ENCODE measurements around the gene PLA2G4F. TPM values are rescaled to one million over a fixed set of nuclear protein-coding genes. Genes with fewer than 3 reads are reported as not detected.

The PLA2G4F gene
- total RNA-seq, 1 experiment from 2014 or later: not detected

DNA sequence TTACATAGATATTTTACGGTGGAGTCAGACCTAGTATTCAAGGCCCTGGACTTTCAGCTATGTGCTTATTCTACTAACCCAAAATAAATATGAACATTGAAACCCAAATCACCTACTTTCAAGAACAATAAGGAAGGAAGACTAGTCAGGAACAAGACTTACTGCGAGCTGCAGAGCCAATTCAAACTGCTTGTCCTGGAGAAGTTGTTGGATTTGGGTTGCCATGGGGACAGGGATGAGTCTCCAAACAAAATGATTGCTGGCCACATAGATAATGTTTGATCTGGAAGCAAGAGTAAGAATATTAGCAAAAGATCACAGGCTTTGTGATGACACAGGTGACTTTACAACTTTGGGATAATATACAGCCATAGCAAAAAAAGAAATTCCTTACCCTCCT, 21.6 kb upstream of the PLA2G4F start:
- Histone ChIP-seq H3K27ac (ENCODE audit: low read length) (no peak overlapping the region), H3K4me3 (ENCODE audit: low read length) (no peak overlapping the region), H3K4me1 (ENCODE audit: low read length) (no peaks in the 10 kb centered on the region), H3K9me3 (ENCODE audit: low read length) (no peaks in the 10 kb centered on the region), H3K79me2 (ENCODE audit: low read length) (no peaks in the 10 kb centered on the region), H3K36me3 (ENCODE audit: insufficient read depth, low read length) (peaks cover 39% of the 10 kb centered on the region), H3K27me3 (ENCODE audit: low read length) (no peaks in the 10 kb centered on the region), H3K9me2 (replicated peaks; ENCODE audit: insufficient read depth, low read length) (no peaks in the 10 kb centered on the region), H4K20me1 (ENCODE audit: insufficient read depth, low read depth, low read length) (no peaks in the 10 kb centered on the region), H2AFZ (ENCODE audit: low read length) (no peak overlapping the region), H3K9ac (ENCODE audit: low read length) (no peak overlapping the region), H3K4me2 (ENCODE audit: low read depth, low read length, poor library complexity, severe bottlenecking) (no peak overlapping the region)
- no peak for DNase-seq

- Histone ChIP-seq H3K4me3 (ENCODE audit: low read length) (no peak overlapping the region), H3K27ac (ENCODE audit: low read length) (no peak overlapping the region), H3K27me3 (ENCODE audit: low read length) (no peaks in the 10 kb centered on the region), H2AFZ (ENCODE audit: low read length) (no peak overlapping the region), H3K9me3 (ENCODE audit: low read length) (no peaks in the 10 kb centered on the region), H3K4me2 (ENCODE audit: low read depth, low read length, poor library complexity, severe bottlenecking) (no peak overlapping the region), H3K4me1 (ENCODE audit: low read length) (no peaks in the 10 kb centered on the region), H3K36me3 (ENCODE audit: insufficient read depth, low read length) (peaks cover 40% of the 10 kb centered on the region), H3K9me2 (replicated peaks; ENCODE audit: insufficient read depth, low read length) (no peaks in the 10 kb centered on the region), H3K9ac (ENCODE audit: low read length) (no peak overlapping the region), H3K79me2 (ENCODE audit: low read length) (no peaks in the 10 kb centered on the region), H4K20me1 (ENCODE audit: insufficient read depth, low read depth, low read length) (no peaks in the 10 kb centered on the region)
- DNase-seq: no peak
Observed at GRCh38 chr15:42175671-42176070, 19.2 kb upstream of the PLA2G4F start.

GRCh38 chr15:42172475-42172874, 16.0 kb upstream of the PLA2G4F start:
- no peaks in the 10 kb centered on the region for H3K4me1 ChIP-seq (ENCODE audit: low read length)
- no peak overlapping the region for H3K9ac ChIP-seq (ENCODE audit: low read length)
- H3K27ac ChIP-seq (ENCODE audit: low read length): no peak overlapping the region
- no peak for DNase-seq
- H3K9me2 ChIP-seq (replicated peaks; ENCODE audit: insufficient read depth, low read length): no peaks in the 10 kb centered on the region
- no peaks in the 10 kb centered on the region for H4K20me1 ChIP-seq (ENCODE audit: insufficient read depth, low read depth, low read length)
- no peaks in the 10 kb centered on the region for H3K9me3 ChIP-seq (ENCODE audit: low read length)
- no peaks in the 10 kb centered on the region for H3K27me3 ChIP-seq (ENCODE audit: low read length)
- no peak overlapping the region for H2AFZ ChIP-seq (ENCODE audit: low read length)
- H3K4me2 ChIP-seq (ENCODE audit: low read depth, low read length, poor library complexity, severe bottlenecking): no peak overlapping the region
- H3K36me3 ChIP-seq (ENCODE audit: insufficient read depth, low read length): peaks cover 32% of the 10 kb centered on the region
- no peaks in the 10 kb centered on the region for H3K79me2 ChIP-seq (ENCODE audit: low read length)
- H3K4me3 ChIP-seq (ENCODE audit: low read length): no peak overlapping the region

DNA sequence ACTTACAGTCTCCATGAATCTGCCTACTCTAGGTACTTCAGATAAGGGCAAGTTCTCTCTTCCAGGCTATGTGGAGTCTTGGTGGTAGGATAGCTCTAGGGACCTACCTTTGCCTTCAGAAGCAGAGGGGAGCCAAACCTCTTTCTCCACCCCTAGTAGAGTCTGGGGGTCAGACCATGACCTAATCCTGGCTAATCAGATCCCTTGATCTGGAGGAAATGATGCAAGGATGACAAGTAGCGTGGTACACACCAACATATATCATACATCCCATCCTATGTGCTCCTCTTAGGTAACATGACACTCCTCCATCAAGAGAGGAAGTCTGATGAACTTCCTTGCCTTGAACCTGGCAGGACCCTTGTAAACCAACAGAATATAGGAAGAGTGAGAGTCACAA, 15.4 kb upstream of the PLA2G4F start:
- Histone ChIP-seq H3K36me3 (ENCODE audit: insufficient read depth, low read length) (peaks cover 35% of the 10 kb centered on the region), H2AFZ (ENCODE audit: low read length) (no peak overlapping the region), H3K9me2 (replicated peaks; ENCODE audit: insufficient read depth, low read length) (no peaks in the 10 kb centered on the region), H3K9me3 (ENCODE audit: low read length) (no peaks in the 10 kb centered on the region), H3K4me2 (ENCODE audit: low read depth, low read length, poor library complexity, severe bottlenecking) (no peak overlapping the region), H3K27me3 (ENCODE audit: low read length) (no peaks in the 10 kb centered on the region), H4K20me1 (ENCODE audit: insufficient read depth, low read depth, low read length) (no peaks in the 10 kb centered on the region), H3K9ac (ENCODE audit: low read length) (no peak overlapping the region), H3K4me1 (ENCODE audit: low read length) (no peaks in the 10 kb centered on the region), H3K79me2 (ENCODE audit: low read length) (no peaks in the 10 kb centered on the region), H3K27ac (ENCODE audit: low read length) (no peak overlapping the region), H3K4me3 (ENCODE audit: low read length) (no peak overlapping the region)
- no peak for DNase-seq

DNA sequence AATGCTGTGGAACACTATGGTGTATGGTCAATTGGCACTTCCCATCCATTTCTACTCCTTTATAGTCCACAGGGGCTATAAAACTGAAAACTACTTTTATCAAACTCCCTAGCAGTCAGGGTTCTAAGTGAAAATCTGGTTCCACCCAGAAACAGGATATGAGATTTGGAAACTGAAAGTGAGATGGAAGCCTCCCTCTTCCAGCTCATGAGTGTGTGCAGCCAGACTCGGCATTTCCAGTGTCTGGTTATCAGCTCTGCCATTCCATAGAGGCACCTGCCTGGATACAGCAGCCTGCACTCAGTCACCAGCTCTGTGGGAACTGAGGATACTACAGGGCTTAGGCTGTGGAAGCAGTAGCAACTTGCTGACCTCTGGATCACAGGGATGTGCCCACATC, 14.7 kb upstream of the PLA2G4F start:
- Histone ChIP-seq H3K4me3 (ENCODE audit: low read length) (no peak overlapping the region), H4K20me1 (ENCODE audit: insufficient read depth, low read depth, low read length) (no peaks in the 10 kb centered on the region), H3K9me2 (replicated peaks; ENCODE audit: insufficient read depth, low read length) (no peaks in the 10 kb centered on the region), H3K36me3 (ENCODE audit: insufficient read depth, low read length) (peaks cover 40% of the 10 kb centered on the region), H3K4me1 (ENCODE audit: low read length) (no peaks in the 10 kb centered on the region), H3K27me3 (ENCODE audit: low read length) (no peaks in the 10 kb centered on the region), H3K9me3 (ENCODE audit: low read length) (no peaks in the 10 kb centered on the region), H3K27ac (ENCODE audit: low read length) (no peak overlapping the region), H3K9ac (ENCODE audit: low read length) (no peak overlapping the region), H2AFZ (ENCODE audit: low read length) (no peak overlapping the region), H3K4me2 (ENCODE audit: low read depth, low read length, poor library complexity, severe bottlenecking) (no peak overlapping the region), H3K79me2 (ENCODE audit: low read length) (no peaks in the 10 kb centered on the region)
- DNase-seq: no peak

DNA sequence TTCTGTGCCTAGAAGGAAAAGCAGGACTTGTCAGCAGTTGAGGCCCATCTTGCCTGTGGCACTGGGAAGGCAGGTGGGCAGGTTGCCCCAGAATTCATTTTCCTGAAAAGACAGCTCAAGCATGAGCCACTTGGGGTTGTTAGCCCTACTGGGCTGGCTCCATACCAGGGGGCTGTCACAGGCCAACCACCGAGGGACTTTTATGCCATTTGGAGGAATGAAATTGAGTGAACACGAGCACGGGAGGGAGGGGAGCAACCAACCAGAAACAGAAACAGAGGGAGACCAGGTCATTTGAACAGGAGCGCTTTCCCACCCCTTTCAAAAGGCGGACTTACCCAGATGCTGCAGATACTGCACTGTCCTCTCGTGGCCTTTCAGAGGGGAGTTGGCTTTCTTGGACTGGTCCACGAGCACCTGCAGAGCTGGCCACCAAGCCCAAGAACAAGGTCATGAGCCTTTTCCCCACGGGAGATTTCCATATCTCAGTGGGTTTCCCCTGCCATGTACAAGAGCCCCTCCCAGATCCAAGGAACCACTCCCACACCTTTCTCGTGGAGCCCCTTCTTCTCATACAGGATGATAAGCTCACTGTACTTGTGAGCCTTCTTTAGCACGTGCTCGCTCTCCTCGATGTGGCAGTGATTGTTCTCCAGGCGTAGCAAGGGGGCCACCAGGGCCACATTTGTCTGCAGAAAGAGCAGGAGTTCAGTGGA, 9.9 kb upstream of the PLA2G4F start:
- no peak overlapping the region for H3K9ac ChIP-seq (ENCODE audit: low read length)
- no peaks in the 10 kb centered on the region for H3K79me2 ChIP-seq (ENCODE audit: low read length)
- H3K4me2 ChIP-seq (ENCODE audit: low read depth, low read length, poor library complexity, severe bottlenecking): no peak overlapping the region
- H3K9me2 ChIP-seq (replicated peaks; ENCODE audit: insufficient read depth, low read length): no peaks in the 10 kb centered on the region
- no peaks in the 10 kb centered on the region for H3K27me3 ChIP-seq (ENCODE audit: low read length)
- no peak overlapping the region for H3K27ac ChIP-seq (ENCODE audit: low read length)
- H4K20me1 ChIP-seq (ENCODE audit: insufficient read depth, low read depth, low read length): no peaks in the 10 kb centered on the region
- no peak overlapping the region for H2AFZ ChIP-seq (ENCODE audit: low read length)
- no peak for DNase-seq
- no peaks in the 10 kb centered on the region for H3K4me1 ChIP-seq (ENCODE audit: low read length)
- H3K4me3 ChIP-seq (ENCODE audit: low read length): no peak overlapping the region
- no peaks in the 10 kb centered on the region for H3K9me3 ChIP-seq (ENCODE audit: low read length)
- H3K36me3 ChIP-seq (ENCODE audit: insufficient read depth, low read length): peaks cover 47% of the 10 kb centered on the region

DNA sequence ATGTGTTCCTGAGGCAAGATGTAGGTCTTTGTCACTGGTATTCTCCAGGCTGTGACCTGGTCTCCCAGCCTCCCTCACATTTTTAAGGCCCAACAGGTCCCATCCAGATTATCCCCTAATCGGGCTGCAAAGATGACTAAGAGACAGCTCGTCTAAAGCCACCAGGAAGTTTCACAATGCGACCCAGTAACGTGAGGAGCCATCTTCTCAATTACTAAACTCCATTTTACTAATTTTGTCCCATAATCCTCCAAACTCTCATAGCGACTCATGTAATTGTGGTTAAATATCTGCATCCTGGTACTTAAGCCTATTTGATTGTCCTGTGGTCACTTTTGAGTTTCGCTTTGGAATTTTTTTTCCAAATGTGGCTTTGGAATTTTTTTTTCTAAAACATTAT, 8.7 kb upstream of the PLA2G4F start:
- H3K36me3 ChIP-seq (ENCODE audit: insufficient read depth, low read length): peaks cover 49% of the 10 kb centered on the region
- H2AFZ ChIP-seq (ENCODE audit: low read length): no peak overlapping the region
- no peaks in the 10 kb centered on the region for H3K9me3 ChIP-seq (ENCODE audit: low read length)
- no peak overlapping the region for H3K9ac ChIP-seq (ENCODE audit: low read length)
- no peaks in the 10 kb centered on the region for H4K20me1 ChIP-seq (ENCODE audit: insufficient read depth, low read depth, low read length)
- no peak overlapping the region for H3K4me2 ChIP-seq (ENCODE audit: low read depth, low read length, poor library complexity, severe bottlenecking)
- H3K27me3 ChIP-seq (ENCODE audit: low read length): no peaks in the 10 kb centered on the region
- no peak for DNase-seq
- H3K9me2 ChIP-seq (replicated peaks; ENCODE audit: insufficient read depth, low read length): no peaks in the 10 kb centered on the region
- no peak overlapping the region for H3K4me3 ChIP-seq (ENCODE audit: low read length)
- no peaks in the 10 kb centered on the region for H3K4me1 ChIP-seq (ENCODE audit: low read length)
- no peak overlapping the region for H3K27ac ChIP-seq (ENCODE audit: low read length)
- no peaks in the 10 kb centered on the region for H3K79me2 ChIP-seq (ENCODE audit: low read length)

DNA sequence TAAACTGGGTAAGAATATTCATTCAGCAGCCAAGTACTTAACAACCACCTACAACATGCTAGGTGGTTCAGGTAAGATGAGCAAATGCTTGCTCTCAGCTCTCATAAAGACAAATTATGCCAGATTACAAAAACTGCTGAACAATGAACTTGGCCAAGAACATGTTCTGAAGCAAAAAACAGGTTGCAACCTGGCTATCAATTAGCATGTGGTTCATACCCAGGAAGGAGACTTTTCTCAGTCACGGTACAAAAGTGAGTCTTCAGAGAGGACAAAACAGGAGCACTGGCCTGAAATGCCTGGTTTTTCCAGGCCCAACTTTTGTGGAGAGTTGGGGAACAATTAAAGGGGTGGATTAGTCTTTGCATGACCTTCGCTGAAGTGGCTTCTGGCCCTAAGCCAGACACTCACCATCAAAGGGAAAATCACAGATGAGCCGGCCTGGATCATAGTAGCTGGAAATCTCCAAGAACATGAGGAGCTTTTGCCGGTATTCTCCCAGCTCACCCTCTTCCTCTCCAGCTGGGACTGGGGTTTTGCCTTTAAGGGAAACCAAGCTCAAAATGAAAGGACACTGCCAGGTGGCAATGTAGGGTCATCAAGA, 7.6 kb upstream of the PLA2G4F start:
- H3K27me3 ChIP-seq (ENCODE audit: low read length): no peaks in the 10 kb centered on the region
- H3K79me2 ChIP-seq (ENCODE audit: low read length): no peaks in the 10 kb centered on the region
- H3K4me2 ChIP-seq (ENCODE audit: low read depth, low read length, poor library complexity, severe bottlenecking): no peak overlapping the region
- H3K27ac ChIP-seq (ENCODE audit: low read length): no peak overlapping the region
- H3K36me3 ChIP-seq (ENCODE audit: insufficient read depth, low read length): peaks cover 44% of the 10 kb centered on the region
- no peaks in the 10 kb centered on the region for H3K4me1 ChIP-seq (ENCODE audit: low read length)
- no peak overlapping the region for H3K4me3 ChIP-seq (ENCODE audit: low read length)
- no peak overlapping the region for H2AFZ ChIP-seq (ENCODE audit: low read length)
- H3K9me2 ChIP-seq (replicated peaks; ENCODE audit: insufficient read depth, low read length): no peaks in the 10 kb centered on the region
- no peak for DNase-seq
- no peaks in the 10 kb centered on the region for H3K9me3 ChIP-seq (ENCODE audit: low read length)
- no peak overlapping the region for H3K9ac ChIP-seq (ENCODE audit: low read length)
- H4K20me1 ChIP-seq (ENCODE audit: insufficient read depth, low read depth, low read length): no peaks in the 10 kb centered on the region

Measured in Karpas-422 (cell line).